ENCODE measurements around the gene RBP7. TPM values are rescaled to one million over a fixed set of nuclear protein-coding genes. Genes with fewer than 3 reads are reported as not detected.

The RBP7 gene
- total RNA-seq, 1 donor from 2014 or later = 0.92 TPM

DNA sequence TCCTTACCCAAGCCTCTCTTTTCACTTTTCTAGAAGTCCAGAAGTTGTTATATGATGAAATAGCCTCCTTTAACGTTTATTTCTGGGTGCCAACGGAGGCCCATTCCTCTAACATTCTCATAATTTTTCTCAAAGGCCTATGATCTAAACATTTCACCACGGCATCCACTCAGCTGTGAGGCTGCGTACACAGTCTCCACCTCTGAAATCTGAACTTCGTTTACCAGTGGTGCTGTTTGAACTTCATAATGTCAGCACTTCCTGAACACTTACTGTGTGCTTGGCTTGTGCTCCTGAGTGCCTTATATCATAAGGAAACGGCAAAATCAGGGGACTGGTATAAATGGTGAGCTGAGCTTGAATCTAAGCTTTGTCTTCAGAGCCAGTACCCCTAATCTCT is 12.0 kb upstream of the RBP7 start:
- H3K4me1 Mint-ChIP-seq (ENCODE audit: unreplicated experiment) = peaks cover 4% of the 10 kb centered on the region
- no peaks in the 10 kb centered on the region for H3K9me3 Mint-ChIP-seq
- H3K36me3 Mint-ChIP-seq = peaks cover 8% of the 10 kb centered on the region
- TF ChIP-seq, protein P1, sequence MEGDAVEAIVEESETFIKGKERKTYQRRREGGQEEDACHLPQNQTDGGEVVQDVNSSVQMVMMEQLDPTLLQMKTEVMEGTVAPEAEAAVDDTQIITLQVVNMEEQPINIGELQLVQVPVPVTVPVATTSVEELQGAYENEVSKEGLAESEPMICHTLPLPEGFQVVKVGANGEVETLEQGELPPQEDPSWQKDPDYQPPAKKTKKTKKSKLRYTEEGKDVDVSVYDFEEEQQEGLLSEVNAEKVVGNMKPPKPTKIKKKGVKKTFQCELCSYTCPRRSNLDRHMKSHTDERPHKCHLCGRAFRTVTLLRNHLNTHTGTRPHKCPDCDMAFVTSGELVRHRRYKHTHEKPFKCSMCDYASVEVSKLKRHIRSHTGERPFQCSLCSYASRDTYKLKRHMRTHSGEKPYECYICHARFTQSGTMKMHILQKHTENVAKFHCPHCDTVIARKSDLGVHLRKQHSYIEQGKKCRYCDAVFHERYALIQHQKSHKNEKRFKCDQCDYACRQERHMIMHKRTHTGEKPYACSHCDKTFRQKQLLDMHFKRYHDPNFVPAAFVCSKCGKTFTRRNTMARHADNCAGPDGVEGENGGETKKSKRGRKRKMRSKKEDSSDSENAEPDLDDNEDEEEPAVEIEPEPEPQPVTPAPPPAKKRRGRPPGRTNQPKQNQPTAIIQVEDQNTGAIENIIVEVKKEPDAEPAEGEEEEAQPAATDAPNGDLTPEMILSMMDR (conservative IDR thresholded peaks at IDR 0.05) = no peak
- no peaks in the 10 kb centered on the region for H3K27me3 Mint-ChIP-seq
- DNase-seq (ENCODE audit: extremely low spot score, unreplicated experiment) = no peak
- no peak overlapping the region for H3K27ac Mint-ChIP-seq
- no peak overlapping the region for H3K4me3 Mint-ChIP-seq

DNA sequence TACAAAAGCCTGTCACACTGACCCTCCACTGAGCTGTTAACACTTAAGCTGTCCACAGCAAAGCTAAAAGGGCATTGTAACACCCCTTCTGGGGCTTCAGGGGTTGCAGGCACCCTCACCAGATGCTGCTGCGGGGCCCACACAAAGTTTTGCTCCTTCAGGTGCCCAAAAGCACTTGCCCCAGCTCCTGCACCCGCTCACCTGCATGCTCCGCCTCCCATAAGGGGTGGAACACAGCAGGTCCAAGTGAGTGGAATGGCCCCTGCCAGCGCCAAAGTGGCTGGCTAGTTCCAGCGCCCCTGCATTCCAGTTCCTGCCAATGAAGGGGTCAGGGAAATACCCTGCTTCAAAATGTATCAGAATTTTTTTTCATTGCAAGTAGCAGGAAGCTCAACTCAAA is 7.3 kb upstream of the RBP7 start:
- peaks cover 9% of the 10 kb centered on the region for H3K27me3 Mint-ChIP-seq
- peaks cover 1% of the 10 kb centered on the region for H3K4me1 Mint-ChIP-seq (ENCODE audit: unreplicated experiment)
- no peak overlapping the region for H3K4me3 Mint-ChIP-seq
- TF ChIP-seq, protein P1 (conservative IDR thresholded peaks at IDR 0.05) = no peak
- no peak overlapping the region for H3K27ac Mint-ChIP-seq
- H3K9me3 Mint-ChIP-seq = no peaks in the 10 kb centered on the region
- no peak for DNase-seq (ENCODE audit: extremely low spot score, unreplicated experiment)
- no peaks in the 10 kb centered on the region for H3K36me3 Mint-ChIP-seq

DNA sequence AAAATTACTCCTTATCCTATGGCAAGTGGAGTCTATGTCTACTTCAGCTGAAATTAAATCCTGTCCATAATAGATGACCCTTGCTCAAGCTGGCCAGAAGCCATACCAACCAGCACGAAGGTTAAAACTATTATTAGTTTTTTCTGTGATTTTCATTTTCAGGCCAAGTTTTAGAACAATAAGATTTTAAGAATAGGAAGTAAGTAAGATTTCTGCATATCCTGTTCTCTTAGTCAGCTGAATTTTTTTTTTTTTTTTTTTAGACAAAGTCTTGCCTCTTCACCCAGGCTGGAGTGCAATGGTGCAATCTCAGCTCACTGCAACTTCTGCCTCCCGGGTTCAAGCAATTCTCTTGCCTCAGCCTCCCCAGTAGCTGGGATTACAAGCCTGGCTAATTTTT is 6.1 kb upstream of the RBP7 start:
- no peak overlapping the region for H3K27ac Mint-ChIP-seq
- H3K4me1 Mint-ChIP-seq (ENCODE audit: unreplicated experiment) = no peaks in the 10 kb centered on the region
- no peaks in the 10 kb centered on the region for H3K36me3 Mint-ChIP-seq
- DNase-seq (ENCODE audit: extremely low spot score, unreplicated experiment) = no peak
- TF ChIP-seq, protein P1 (conservative IDR thresholded peaks at IDR 0.05) = no peak
- peaks cover 12% of the 10 kb centered on the region for H3K27me3 Mint-ChIP-seq
- no peaks in the 10 kb centered on the region for H3K9me3 Mint-ChIP-seq
- H3K4me3 Mint-ChIP-seq = no peak overlapping the region

DNA sequence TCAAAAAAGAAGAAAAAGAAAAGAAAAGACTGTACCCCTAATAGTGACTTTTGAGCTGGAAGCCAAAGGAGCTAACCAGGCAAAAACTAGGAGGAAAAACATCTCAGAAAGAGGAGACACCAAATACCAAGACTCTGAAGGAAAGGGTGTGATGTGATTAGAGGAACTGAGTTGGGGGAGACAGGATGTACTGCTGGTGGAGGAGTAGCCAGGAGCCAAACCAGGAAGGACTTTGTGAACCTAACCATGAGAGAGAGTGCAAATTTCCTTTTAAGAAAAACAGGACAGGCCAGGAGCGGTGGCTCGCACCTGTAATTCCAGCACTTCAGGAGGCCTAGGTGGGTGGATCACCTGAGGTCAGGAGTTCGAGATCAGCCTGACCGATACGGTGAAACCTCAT is 4.1 kb upstream of the RBP7 start:
- peaks cover 24% of the 10 kb centered on the region for H3K27me3 Mint-ChIP-seq
- no peaks in the 10 kb centered on the region for H3K36me3 Mint-ChIP-seq
- DNase-seq (ENCODE audit: extremely low spot score, unreplicated experiment) = no peak
- no peak overlapping the region for H3K4me3 Mint-ChIP-seq
- TF ChIP-seq, protein P1 (conservative IDR thresholded peaks at IDR 0.05) = no peak
- H3K27ac Mint-ChIP-seq = no peak overlapping the region
- no peaks in the 10 kb centered on the region for H3K9me3 Mint-ChIP-seq
- H3K4me1 Mint-ChIP-seq (ENCODE audit: unreplicated experiment) = peaks cover 5% of the 10 kb centered on the region

DNA sequence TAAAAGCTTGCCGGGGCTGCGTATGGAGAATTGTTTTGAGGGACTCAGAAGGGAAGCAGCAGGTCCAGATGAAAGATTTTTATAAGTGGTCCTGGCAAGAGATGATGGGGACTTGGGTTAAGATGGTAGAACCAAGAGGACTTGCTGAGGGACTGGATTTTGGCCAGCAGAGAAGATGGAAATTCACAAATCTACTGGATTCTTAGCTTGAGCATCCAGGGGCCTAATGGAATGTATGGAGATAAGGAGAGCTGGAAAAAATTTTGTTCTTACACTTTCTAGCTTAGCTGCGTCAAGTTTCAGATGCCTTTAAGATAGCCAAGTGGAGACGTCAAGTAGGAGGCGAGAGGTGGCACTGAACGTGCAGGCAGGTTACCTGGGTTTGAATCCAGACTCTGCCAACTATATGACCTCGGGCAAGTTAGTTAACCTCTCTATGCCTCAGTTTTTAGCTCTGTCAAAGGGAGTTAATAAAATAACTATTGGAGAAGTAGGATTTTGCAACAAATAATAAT is 3.4 kb upstream of the RBP7 start:
- no peak for DNase-seq (ENCODE audit: extremely low spot score, unreplicated experiment)
- Mint-ChIP-seq H3K4me3 (no peak overlapping the region), H3K27ac (no peak overlapping the region), H3K9me3 (no peaks in the 10 kb centered on the region), H3K36me3 (no peaks in the 10 kb centered on the region), H3K27me3 (peaks cover 31% of the 10 kb centered on the region), H3K4me1 (ENCODE audit: unreplicated experiment) (peaks cover 5% of the 10 kb centered on the region)
- TF ChIP-seq, protein P1 (conservative IDR thresholded peaks at IDR 0.05) = no peak
